Kidney tubule cell (primary cell): Measurements from ENCODE around the gene DOCK11.
"Not testable (repeated sequence)": the region's sequence is repeated elsewhere in the genome, so short reads cannot be mapped to it uniquely, and the experiment has no call there.

Experiments
- DNase-seq: peaks from one replicate; pipeline ENCODE4 v3.0.0-alpha.2; 2018; ENCODE audit warnings: low spot score

Gene DOCK11

DNA sequence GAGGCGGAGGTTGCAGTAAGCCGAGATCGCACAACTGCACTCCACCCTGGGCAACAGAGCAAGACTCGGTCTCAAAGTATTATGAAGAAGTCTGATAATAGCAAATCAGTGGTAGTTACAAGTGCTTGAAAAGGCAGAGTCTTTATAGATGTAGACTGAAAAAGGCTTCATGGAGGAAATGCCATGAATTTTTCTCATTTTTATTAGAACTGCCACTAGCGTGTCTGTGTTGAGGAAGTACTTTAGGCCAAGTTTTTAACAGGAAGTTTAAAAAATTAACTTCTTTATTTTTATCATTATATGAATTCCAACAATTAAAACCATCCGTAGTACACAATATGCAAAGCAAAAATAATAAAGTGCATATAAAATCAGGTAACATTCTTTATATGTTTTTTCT lies 199.0 kb downstream of the DOCK11 start:
- DNase-seq, result no peak

DNA sequence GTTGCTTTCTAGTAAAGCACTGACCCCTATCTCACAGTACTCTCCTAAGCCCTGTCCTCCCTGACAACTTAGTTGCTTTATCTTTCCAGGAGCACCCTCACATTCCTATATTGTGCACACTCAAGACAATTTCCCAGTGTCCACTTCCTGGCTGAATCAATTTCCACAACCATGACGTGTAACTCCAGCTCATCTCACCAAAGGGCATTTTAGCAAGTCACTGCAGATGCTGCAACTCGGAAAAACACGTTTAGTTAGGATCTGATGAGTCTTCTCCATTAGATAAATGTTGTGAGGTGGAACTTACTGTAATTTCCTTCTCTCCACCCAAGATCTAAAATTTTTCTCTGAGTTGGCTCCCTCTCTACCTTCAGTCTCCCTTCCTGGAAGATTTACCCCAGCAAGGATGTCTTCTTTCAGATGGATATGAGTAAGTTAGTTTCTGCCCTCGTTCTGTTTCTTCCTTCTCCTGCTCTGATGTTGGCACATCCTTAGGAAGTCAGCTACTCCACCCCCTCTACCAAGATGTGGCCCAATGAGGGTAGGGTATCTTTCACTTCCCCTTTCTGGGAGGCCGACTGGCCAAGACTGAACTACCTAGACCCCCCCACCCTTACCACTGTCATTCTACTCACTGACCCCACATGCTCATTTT lies 203.0 kb downstream of the DOCK11 start:
- no peak for DNase-seq

DNA sequence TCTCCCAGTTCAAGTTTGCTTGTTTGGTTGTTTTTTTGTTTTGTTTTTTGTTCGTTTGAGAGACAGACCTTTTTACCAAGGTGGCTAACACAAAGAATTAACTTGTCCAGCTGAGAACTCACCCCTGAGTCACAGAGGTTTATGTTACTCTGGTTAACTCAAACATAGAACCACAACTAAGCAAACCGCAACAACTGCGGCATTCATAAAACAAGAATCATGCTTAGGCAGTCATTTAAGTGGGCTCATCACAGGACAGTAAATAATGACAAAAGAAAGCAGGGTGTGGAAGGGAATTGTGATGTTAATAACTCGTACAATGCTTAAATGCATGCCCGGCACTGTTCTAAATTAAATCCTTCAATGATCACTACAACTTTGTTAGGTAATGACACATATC lies 207.1 kb downstream of the DOCK11 start:
- no peak for DNase-seq

DNA sequence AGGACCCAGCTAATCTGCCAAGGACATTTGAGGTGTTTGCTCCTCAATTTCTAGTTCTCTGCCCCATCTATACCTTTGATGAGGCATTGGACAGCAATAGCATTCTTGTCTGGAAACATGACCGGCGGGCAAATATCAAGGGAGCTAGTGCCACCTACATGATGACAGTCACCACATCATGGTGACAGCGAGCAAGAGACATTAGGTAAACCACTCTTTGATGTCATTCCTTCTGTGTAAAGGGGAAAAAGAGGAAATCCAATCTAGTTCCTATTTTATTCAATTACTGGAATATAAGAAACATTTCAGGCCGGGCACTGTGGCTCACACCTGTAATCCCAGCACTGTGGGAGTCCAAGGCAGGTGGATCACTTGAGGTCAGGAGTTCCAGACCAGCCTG lies 211.1 kb downstream of the DOCK11 start:
- no peak for DNase-seq

DNA sequence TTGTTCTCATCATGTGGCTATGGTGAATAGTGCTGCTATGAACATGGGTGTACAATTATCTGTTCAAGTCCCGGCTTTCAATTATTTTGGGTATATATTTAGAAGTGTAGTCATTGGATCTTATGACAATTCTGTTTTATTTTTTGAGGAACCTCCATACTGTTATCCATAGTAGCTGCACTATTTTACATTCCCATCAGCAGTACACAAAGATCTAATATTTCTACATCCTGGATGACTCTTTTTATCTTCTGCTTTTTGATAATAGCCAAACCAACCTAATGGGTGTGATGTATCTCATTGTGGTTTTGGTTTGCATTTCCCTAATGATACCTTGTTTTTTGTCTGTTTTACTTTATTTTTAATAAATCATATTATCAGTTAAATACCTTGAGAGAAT lies 218.9 kb downstream of the DOCK11 start:
- no peak for DNase-seq

DNA sequence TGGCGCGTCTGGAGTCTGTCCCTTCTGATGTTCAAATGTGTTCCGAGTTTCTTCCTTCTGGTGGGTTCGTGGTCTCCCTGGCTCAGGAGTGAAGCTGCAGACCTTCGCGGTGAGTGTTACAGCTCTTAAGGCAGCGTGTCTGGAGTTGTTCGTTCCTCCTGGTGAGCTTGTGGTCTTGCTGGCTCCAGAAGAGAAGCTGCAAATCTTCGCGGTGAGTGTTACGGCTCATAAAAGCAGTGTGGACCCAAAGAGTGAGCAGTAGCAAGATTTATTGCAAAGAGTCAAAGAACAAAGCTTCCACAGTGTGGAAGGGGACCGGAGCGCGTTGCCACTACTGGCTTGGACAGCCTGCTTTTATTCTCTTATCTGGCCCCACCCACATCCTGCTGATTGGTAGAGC lies 220.3 kb downstream of the DOCK11 start:
- not testable (repeated sequence) for DNase-seq

DNA sequence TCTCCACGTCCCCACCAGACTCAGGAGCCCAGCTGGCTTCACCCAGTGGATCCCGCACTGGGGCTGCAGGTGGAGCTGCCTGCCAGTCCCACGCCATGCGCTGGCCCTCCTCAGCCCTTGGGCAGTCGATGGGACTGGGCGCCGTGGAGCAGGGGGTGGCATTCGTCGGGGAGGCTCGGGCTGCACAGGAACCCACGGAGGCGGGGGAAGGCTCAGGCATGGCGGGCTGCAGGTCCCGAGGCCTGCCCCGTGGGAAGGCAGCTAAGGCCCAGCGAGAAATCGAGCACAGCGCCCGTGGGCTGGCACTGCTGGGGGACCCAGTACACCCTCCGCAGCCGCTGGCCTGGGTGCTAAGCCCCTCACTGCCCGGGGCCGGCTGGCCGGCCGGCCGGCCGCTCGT lies 221.2 kb downstream of the DOCK11 start:
- DNase-seq, result not testable (repeated sequence)

DNA sequence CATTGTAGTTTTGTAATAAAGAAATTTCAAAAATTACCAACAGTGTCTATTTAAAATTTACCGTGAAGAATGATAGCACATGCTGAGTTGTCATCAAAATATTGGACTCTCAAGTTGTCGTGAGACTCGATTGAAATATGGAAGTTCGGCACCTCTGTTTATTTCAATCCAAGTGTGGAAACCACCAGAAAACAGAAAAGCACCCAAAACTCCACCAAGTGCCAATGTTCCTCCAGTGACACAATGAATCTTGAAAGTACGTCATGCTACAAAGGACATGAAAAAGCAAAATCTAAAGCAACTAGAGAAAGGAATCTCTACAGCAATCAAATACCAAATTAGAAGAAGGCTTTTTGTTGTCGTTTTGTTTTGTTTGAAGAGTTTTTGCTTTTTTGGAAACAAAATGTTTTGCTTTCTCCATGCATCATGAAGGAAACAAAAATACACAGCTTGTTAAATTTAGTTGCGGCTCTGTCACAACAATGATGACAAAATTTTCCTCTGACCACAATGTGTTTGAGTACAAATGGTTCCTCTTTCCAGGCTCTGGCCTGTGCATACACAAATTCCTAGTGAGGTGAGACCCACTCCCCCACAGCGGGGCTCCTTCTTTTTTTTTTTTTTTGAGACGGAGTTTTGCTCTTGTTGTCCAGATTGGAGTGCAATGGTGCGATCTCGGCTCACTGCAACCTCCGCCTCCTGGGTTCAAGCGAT lies 222.2 kb downstream of the DOCK11 start:
- DNase-seq, result no peak

DNA sequence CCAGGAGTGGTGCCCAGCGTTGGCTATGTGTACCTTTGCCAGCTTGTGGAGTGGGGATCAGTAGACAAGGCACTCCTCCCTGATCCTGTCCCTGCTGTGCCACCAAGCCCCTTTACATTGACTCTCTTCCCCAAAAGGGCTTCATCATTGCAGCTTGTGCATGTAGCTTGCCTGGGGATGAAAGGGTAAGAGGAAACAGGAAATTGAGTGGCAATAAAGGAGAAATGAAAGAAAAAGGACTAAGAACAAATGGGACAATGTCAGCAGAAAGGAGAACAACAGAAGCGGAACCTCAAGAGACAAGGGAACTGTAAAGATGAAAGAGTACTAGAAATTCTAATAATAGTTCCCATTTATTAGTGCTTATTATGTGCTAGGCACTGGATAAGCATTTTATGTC lies 223.1 kb downstream of the DOCK11 start:
- DNase-seq, result no peak

DNA sequence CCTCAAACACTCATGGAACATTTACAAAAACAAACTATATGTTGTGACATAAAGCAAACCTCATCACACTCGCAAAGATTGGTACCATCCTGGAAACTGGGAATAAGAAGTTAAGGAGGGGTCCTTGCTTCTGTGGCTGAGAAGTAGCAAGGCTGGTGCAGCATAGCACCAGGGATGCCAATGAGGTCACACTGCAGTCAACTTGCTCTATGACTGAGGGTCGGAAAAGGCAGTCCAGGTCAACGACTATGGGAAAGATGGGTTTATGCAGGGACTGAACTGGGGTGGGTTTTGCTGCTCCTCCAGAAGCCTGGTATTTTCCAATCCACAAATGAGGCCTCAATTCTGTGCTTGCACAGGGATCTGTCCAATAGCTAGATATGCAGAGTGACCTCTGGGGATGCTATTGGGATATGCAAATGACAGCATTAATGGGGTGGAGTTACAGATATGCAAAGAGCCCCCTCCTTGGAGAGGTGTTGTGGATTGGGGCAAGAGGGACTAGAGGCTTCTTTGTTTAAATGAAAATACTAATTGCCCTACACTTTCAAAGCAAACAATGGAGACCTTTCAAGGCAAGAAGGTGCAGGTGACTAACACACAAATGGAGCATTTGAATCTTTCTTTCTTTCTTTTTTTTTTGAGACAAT lies 224.6 kb downstream of the DOCK11 start:
- no peak for DNase-seq

DNA sequence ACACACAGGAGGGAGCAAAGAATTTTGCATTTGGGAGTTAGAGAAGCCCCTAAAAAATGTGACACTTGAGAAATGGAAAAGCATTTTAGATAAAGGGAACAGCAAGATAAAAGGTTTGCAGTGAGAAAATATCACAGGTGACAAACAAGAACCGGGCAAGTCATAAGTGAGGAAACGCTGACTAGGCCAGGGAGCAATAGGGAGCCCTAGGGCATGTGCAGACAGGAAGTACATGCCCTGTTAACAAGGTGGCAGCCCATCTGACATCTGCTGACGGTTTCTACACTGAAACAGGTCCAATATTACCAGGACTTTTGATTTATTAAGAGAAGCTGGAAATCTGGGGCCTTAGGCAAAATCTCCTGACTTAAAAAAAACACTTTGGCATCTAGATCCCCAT lies 227.8 kb downstream of the DOCK11 start:
- no peak for DNase-seq

DNA sequence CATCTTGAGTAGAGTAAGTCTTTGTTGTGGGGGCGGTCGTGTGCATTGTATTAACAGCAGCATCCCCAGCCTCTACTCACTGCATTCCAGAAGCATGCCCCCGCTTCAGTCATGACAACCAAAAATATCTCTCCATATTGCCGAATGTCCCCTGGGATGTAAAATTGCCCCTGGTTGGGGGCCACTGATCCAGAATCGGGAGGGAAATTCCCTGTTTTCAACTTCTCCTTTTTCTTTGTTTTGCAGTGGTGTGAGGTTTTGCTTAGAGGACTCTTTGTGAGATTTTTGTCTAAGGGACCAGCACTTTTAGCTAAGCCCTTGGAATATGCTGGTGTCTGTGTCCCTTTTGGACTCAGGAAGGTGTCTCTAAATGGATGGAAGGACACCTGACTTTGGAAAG lies 228.8 kb downstream of the DOCK11 start:
- no peak for DNase-seq

DNA sequence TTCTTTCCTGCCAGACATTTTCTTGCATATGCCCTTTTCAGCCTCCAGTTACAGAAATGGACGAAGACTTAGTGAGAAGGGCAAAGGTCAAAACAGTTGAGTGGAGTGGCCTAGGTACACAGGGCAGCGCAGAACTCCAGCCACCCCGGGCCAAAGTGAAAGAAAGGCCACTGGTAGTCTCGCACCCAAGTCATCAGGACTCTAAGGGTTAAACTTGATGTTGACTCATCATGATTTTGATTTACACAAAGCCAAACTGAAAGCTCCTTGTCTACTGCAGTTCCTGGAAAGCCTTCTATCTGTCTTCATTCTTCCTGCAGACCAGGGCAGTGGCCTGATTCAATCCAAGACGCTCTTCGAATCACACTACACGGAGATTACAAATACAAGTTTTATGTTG lies 229.2 kb downstream of the DOCK11 start:
- DNase-seq, result peak; percentile 26

DNA sequence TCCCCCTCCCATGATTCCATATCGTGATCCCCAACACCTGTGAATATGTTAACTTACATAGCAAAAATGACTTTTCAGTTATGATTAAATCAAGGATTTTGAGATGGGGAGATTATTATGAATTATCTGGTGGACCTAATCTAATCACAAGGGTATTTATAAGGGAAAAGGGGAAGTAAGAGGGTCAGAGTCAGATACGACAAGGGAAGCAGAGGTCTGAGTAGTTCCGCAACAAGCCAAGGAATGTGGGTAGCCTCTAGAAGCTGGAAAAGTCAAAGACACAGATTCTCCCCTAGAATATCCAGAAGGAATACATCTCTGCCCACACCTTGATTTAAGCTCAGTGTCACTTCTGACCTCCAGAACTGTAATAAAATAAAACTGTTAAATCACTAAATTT lies 230.8 kb downstream of the DOCK11 start:
- no peak for DNase-seq

DNA sequence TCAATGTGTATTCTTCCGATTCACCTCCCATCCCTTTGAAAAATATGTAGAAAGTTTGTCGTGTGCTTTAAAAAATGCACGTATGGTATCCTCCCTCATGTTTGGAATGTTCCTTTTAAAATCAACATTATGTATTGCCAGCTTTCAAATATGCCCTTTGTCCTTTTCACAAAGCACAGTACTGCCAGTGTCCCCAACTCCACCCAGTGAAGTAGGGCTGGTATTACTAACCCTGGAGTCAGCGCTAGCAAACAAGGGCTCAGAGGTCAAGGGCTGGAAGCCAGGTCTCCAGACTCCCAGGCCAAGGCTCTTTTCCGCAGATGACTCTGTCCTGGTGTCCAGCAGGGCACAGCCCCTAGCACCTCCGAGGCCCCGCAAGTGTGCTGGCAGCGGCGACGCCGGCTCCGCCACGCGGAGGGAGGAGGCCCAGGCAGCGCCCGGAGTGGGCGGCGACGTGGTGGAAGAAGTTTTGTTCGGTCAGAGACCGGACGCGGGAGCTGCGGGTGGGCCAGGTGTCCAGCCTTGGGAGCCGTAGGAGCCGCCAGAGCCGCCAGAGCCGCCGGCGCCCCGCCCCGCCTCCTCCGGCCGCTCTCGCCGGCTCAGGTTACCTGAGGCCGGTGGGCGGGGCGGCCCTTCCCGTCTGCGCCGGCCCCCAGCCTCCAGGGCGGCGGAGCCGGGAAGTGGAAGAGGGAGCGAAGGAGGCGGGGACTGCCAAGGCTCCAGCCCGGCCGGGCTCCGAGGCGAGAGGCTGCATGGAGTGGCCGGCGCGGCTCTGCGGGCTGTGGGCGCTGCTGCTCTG lies 231.5 kb downstream of the DOCK11 start, which contains the start of gene IL13RA1:
TSS of gene IL13RA1 (plus strand) at position 720 of the 799 bp plus-strand sequence. CDS start at position 753, 33 bp downstream.
- peak; percentile 88 for DNase-seq

DNA sequence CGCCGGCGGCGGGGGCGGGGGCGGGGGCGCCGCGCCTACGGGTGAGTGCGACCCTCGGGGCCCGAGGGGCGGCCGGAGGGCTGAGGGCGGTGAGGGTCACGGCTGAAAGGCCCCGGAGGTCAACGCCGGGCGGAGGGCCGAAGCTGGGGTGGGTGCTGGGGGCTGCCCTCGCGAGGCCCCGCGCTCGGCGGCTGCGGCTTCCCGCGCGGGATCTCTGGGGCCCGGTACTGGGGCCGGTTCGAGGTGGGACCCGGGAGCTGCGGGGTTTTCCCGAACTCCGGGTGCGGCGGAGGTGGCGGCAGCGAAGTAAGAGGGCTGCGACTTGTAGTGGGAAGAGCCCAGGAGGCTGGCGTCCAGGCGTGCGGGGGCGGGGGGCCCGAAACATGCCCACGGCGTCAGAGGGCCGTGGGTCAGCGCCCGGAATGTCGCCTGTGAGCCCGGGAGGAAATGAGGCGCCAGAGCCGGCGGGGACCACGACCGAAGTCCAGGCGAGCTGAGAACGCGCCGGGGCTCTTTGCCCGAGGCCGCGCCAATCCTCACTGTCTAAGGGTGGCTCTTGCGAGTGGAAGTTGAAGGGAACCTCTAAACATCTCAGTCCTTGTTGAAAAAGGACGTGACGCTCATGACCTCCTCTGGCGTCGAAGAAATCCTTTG lies 232.2 kb downstream of the DOCK11 start:
- DNase-seq, result peak; percentile 28

DNA sequence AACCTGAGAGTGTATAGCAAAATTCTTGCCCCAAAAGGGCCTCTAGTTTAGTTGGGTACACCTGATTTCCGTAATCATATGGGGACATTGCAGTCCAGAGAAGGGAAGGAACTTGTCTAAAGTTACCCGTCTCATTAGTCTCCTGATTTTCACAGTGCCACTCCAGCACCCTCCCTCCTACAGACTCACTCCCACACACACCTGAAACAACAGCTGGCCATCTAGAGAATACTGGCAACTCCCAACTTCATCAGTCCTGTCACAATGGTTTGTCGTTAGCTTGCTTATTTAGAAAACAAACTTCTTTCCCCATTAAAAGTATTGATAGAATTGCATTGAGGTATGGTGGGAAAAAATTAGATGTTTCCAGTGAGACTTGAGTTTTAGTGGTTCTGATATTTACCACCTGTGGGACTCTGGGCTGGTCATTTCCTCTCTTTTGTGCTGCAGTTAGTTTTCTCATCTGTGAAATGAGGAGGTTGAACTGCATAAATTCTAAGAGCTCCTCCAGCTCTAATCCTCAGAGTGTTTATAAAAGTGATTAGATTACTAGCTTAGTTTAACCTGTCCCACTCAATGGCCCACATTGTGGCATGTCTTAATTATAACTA lies 233.5 kb downstream of the DOCK11 start:
- DNase-seq, result no peak

DNA sequence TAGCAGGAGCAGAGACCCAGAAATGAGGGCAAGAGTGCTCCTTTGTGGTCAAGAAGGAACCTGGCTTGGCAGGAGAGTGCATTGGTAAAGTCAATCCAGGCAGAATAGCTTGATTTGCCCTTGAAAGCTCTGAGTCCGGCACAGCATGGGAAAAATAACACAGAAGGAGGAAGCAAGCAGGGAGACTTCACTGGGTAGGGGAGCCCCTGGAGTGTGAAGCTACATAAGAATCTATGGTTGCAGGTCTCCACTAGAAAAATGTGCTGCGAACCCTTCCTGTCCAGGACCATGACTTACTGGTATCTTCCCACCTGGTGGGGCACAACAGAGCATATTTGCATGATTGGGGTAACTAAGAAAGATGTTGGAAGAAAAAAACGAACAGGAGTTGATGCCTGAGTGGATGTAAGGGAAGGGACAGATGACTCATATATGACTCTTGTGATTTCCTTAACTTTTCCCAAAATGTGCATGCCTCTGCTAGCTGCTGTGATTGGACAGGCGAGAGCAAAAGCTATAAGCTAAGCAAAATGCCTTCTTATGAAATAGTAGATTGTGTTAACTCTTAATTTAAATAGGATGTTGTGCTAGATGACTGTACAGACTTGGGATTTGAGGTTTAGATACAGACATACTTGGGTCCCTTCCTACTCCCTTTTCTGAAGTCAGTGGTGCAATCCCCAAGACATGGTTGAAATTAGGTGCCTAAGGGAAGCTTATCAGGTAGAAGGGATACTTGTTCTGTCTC lies 235.1 kb downstream of the DOCK11 start:
- peak; percentile 34 for DNase-seq

DNA sequence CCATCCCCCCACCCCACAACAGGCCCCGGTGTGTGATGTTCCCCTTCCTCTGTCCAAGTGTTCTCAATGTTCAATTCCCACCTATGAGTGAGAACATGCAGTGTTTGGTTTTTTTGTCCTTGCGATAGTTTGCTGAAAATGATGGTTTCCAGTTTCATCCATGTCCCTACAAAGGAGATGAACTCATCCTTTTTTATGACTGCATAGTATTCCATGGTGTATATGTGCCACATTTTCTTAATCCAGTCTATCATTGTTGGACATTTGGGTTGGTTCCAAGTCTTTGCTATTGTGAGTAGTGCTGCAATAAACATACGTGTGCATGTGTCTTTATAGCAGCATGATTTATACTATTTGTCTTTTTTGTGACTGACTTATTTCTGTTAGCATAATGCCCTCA lies 236.9 kb downstream of the DOCK11 start:
- not testable (repeated sequence) for DNase-seq

DNA sequence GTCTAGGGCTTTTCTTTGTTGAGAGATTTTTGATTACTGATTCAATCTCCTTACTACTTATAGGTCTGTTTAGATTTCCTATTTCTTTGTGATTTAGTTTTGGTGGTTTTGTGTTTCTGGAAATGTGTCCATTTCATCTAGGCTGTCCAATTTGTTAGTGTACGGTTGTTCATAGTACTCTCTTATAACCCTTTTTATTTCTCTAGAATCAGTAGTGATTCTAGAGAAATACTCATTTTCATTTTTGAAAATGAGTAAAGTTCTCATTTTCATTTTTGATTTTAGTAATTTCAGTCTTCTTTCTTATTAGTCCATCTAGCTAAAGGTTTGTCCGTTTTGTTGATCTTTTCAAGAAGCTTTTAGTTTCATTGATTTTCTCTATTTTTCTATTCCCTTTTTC lies 239.3 kb downstream of the DOCK11 start:
- DNase-seq, result no peak
